Neuron (in vitro differentiated cells): Measurements from ENCODE around the gene LMNTD2.
"Not testable (repeated sequence)": the region's sequence is repeated elsewhere in the genome, so short reads cannot be mapped to it uniquely, and the experiment has no call there.

Experiments used
- H2AFZ ChIP-seq: one replicate; pipeline ENCODE4 v1.6.1; 2013; ENCODE audit warnings: low read depth, mild to moderate bottlenecking, inconsistent platforms, low read length, moderate library complexity
- H3K27me3 ChIP-seq: one replicate; pipeline ENCODE4 v1.6.1; 2013; ENCODE audit warnings: low read length; ENCODE audit not compliant: insufficient read depth
- H3K36me3 ChIP-seq: one replicate; pipeline ENCODE4 v1.6.1; 2013; ENCODE audit warnings: low read length; ENCODE audit not compliant: insufficient read depth
- H3K4me1 ChIP-seq: one replicate; pipeline ENCODE4 v1.6.1; 2013; ENCODE audit warnings: low read length; ENCODE audit not compliant: insufficient read depth
- H3K4me3 ChIP-seq: 2 replicates; pipeline ENCODE4 v1.5.1; 2013; ENCODE audit warnings: mild to moderate bottlenecking, low read length, moderate library complexity
- H3K9me3 ChIP-seq: one replicate; pipeline ENCODE4 v1.6.1; 2013; ENCODE audit warnings: low read length

Gene LMNTD2

GRCh38 chr11:579830-580601, 19.5 kb upstream of the LMNTD2 start:
- Histone ChIP-seq H3K27me3 (no peaks in the 10 kb centered on the region), H3K4me1 (peaks cover 28% of the 10 kb centered on the region), H3K4me3 (no peak overlapping the region), H2AFZ (no peak overlapping the region), H3K36me3 (peaks cover 27% of the 10 kb centered on the region), H3K9me3 (no peaks in the 10 kb centered on the region)

- H3K4me1 ChIP-seq: peaks cover 31% of the 10 kb centered on the region
- H3K9me3 ChIP-seq: no peaks in the 10 kb centered on the region
- peaks cover 5% of the 10 kb centered on the region for H3K27me3 ChIP-seq
- peak overlapping the region; percentile 99 for H3K4me3 ChIP-seq
- H2AFZ ChIP-seq: no peak overlapping the region
- peaks cover 17% of the 10 kb centered on the region for H3K36me3 ChIP-seq
These were observed 17.9 kb upstream of the LMNTD2 start for GRCh38 chr11:578276-579035.

- no peak overlapping the region for H2AFZ ChIP-seq
- peak overlapping the region; percentile 99 for H3K4me3 ChIP-seq
- peaks cover 14% of the 10 kb centered on the region for H3K36me3 ChIP-seq
- H3K9me3 ChIP-seq: no peaks in the 10 kb centered on the region
- H3K27me3 ChIP-seq: peaks cover 9% of the 10 kb centered on the region
- H3K4me1 ChIP-seq: peaks cover 31% of the 10 kb centered on the region
These were observed 17.0 kb upstream of the LMNTD2 start for GRCh38 chr11:577611-577894.

- H3K9me3 ChIP-seq: no peaks in the 10 kb centered on the region
- H2AFZ ChIP-seq: no peak overlapping the region
- peak overlapping the region; percentile 99 for H3K4me3 ChIP-seq
- H3K4me1 ChIP-seq: peaks cover 31% of the 10 kb centered on the region
- H3K36me3 ChIP-seq: peaks cover 14% of the 10 kb centered on the region
- H3K27me3 ChIP-seq: peaks cover 9% of the 10 kb centered on the region
These were observed 16.5 kb upstream of the LMNTD2 start for GRCh38 chr11:576811-577610.

- Histone ChIP-seq H3K4me3 (peak within 1 kb of the TSS; percentile 99), H2AFZ (peak within 1 kb of the TSS; percentile 98), H3K4me1 (peaks cover 31% of the 10 kb centered on the region), H3K36me3 (peaks cover 5% of the 10 kb centered on the region), H3K9me3 (no peaks in the 10 kb centered on the region), H3K27me3 (peaks cover 9% of the 10 kb centered on the region)
These were observed 15.6 kb upstream of the LMNTD2 start, which contains the start of gene PHRF1 for GRCh38 chr11:575996-576768. PHRF1 (plus strand) TSS chr11:576470; CDS start chr11:581513, 5,043 bp downstream.

- Histone ChIP-seq H2AFZ (peak overlapping the region; percentile 98), H3K4me1 (peaks cover 31% of the 10 kb centered on the region), H3K36me3 (peaks cover 4% of the 10 kb centered on the region), H3K9me3 (no peaks in the 10 kb centered on the region), H3K27me3 (peaks cover 9% of the 10 kb centered on the region), H3K4me3 (peak overlapping the region; percentile 76)
These were observed 14.9 kb upstream of the LMNTD2 start for GRCh38 chr11:575313-575995.

- H3K36me3 ChIP-seq: peaks cover 4% of the 10 kb centered on the region
- H3K27me3 ChIP-seq: peaks cover 9% of the 10 kb centered on the region
- peak overlapping the region; percentile 98 for H2AFZ ChIP-seq
- H3K4me1 ChIP-seq: peaks cover 28% of the 10 kb centered on the region
- H3K9me3 ChIP-seq: no peaks in the 10 kb centered on the region
- peak overlapping the region; percentile 76 for H3K4me3 ChIP-seq
These were observed 14.2 kb upstream of the LMNTD2 start for GRCh38 chr11:574632-575312.

- H3K27me3 ChIP-seq, H3K4me3 ChIP-seq, H3K36me3 ChIP-seq, H3K9me3 ChIP-seq, H2AFZ ChIP-seq: not testable (repeated sequence)
- peaks cover 27% of the 10 kb centered on the region for H3K4me1 ChIP-seq
These were observed 13.6 kb upstream of the LMNTD2 start for GRCh38 chr11:574031-574570.

- H3K27me3 ChIP-seq: peaks cover 9% of the 10 kb centered on the region
- no peaks in the 10 kb centered on the region for H3K9me3 ChIP-seq
- no peak overlapping the region for H3K4me3 ChIP-seq
- no peaks in the 10 kb centered on the region for H3K36me3 ChIP-seq
- no peak overlapping the region for H2AFZ ChIP-seq
- peaks cover 26% of the 10 kb centered on the region for H3K4me1 ChIP-seq
These were observed 12.7 kb upstream of the LMNTD2 start for GRCh38 chr11:573146-573759.

- H3K4me3 ChIP-seq: no peak overlapping the region
- no peaks in the 10 kb centered on the region for H3K36me3 ChIP-seq
- H2AFZ ChIP-seq: no peak overlapping the region
- peaks cover 9% of the 10 kb centered on the region for H3K27me3 ChIP-seq
- peaks cover 22% of the 10 kb centered on the region for H3K4me1 ChIP-seq
- no peaks in the 10 kb centered on the region for H3K9me3 ChIP-seq
These were observed 11.3 kb upstream of the LMNTD2 start for GRCh38 chr11:571802-572185.

- Histone ChIP-seq H2AFZ (peak overlapping the region; percentile 72), H3K9me3 (no peaks in the 10 kb centered on the region), H3K36me3 (no peaks in the 10 kb centered on the region), H3K27me3 (peaks cover 5% of the 10 kb centered on the region), H3K4me1 (peaks cover 13% of the 10 kb centered on the region), H3K4me3 (peak overlapping the region; percentile 58)
These were observed 8.8 kb upstream of the LMNTD2 start for GRCh38 chr11:569158-569885.
